K562 (cell line): ENCODE data around the gene CROCC2. TPM values are rescaled to one million over a fixed set of nuclear protein-coding genes. Genes with fewer than 3 reads are reported as not detected.

Experiments used
- ATAC-seq: fragments of 200-7000 bp; cut with Tn5 transposase; 3 replicates; pipeline ENCODE4 v1.9.1; 2020; ENCODE audit warnings: moderate library complexity
- BruUV-seq: library from RNA; stranded (reverse); fragments of 400-500 nt; replicated peaks from 2 replicates; lab custom pipeline; 2021; lab: Mats Ljungman, UMichigan
- CTCF ChIA-PET: fragments of 300-600 bp; formaldehyde crosslinking; extraction: SDS; loops from one replicate; lab custom pipeline; 2021; ENCODE audit warnings: low intra/inter-chr PET ratio; lab: Yijun Ruan, JAX
- POLR2A ChIA-PET: fragments of 300-600, 350-650 bp; sonication (Branson Sonifier 250); formaldehyde crosslinking; extraction: SDS; loops from one replicate; lab custom pipeline; 2021; ENCODE audit warnings: antibody characterized with exemption, inconsistent platforms; lab: Yijun Ruan, JAX
- DNase-seq, 4 experiments: peaks; one replicate each; pipeline versions ENCODE4 v3.0.0 to v3.0.0-alpha.2; 2011 to 2018; ENCODE audit warnings: low spot score in 3 of 4, mixed read lengths in 3 of 4; ENCODE audit errors: extremely low read depth in 1 of 4
- FAIRE-seq: peaks from 2 replicates; lab custom pipeline; 2011; peaks lifted over from hg19 to GRCh38; lab: Jason Lieb, UNC
- H2AFZ ChIP-seq: 2 replicates; pipeline ENCODE4 v1.6.0; 2011; ENCODE audit warnings: low read depth, low read length, control low read depth, inconsistent platforms
- H3K27ac ChIP-seq: fragments of 200-600 bp; 3 replicates; pipeline ENCODE4 v1.8.0; 2011; ENCODE audit warnings: low read depth, mild to moderate bottlenecking, control low read depth, inconsistent platforms, low read length, moderate library complexity, mixed read lengths; ENCODE audit errors: extremely low read depth
- H3K27me3 ChIP-seq, 2 experiments: fragments of 300-600 bp in 1 of 2; 2 replicates in 1 of 2; 3 replicates in 1 of 2; pipeline versions ENCODE4 v1.6.0 to v1.8.0; 2011; ENCODE audit warnings: inconsistent platforms in 2 of 2, low read length in 2 of 2, mild to moderate bottlenecking in 1 of 2, mixed read lengths in 1 of 2, moderate library complexity in 1 of 2; ENCODE audit not compliant: control insufficient read depth in 2 of 2, insufficient read depth in 2 of 2
- H3K36me3 ChIP-seq: fragments of 300-600 bp; 3 replicates; pipeline ENCODE4 v1.8.0; 2011; ENCODE audit warnings: mild to moderate bottlenecking, low read length, inconsistent platforms; ENCODE audit not compliant: control insufficient read depth, insufficient read depth
- H3K4me1 ChIP-seq, 2 experiments: fragments of 200-600 bp in 1 of 2; replicated peaks in 1 of 2; 2 replicates in 1 of 2; 3 replicates in 1 of 2; pipeline versions ENCODE4 v1.5.1 to v1.8.0; 2011; ENCODE audit warnings: inconsistent platforms in 2 of 2, low read length in 2 of 2, mild to moderate bottlenecking in 1 of 2, mixed read lengths in 1 of 2, moderate library complexity in 1 of 2; ENCODE audit not compliant: control insufficient read depth in 2 of 2, insufficient read depth in 2 of 2
- H3K4me2 ChIP-seq: 2 replicates; pipeline ENCODE4 v1.6.1; 2011; ENCODE audit warnings: low read length, control low read depth, inconsistent platforms, mixed read lengths; ENCODE audit not compliant: insufficient read depth
- H3K4me3 ChIP-seq: fragments of 200-600 bp; sonication (generic), shearing (Covaris generic); 2 replicates; pipeline ENCODE4 v1.5.1; 2016; ENCODE audit warnings: control low read depth, inconsistent platforms
- H3K79me2 ChIP-seq: fragments of 200-600 bp; 3 replicates; pipeline ENCODE4 v1.8.0; 2011; ENCODE audit warnings: low read length, inconsistent platforms; ENCODE audit not compliant: control insufficient read depth, insufficient read depth
- H3K9ac ChIP-seq, 2 experiments: 2 replicates each; pipeline versions ENCODE4 v1.6.0 to v1.6.1; 2011; ENCODE audit warnings: low read depth in 2 of 2, low read length in 2 of 2, control low read depth in 1 of 2, inconsistent platforms in 1 of 2, mild to moderate bottlenecking in 1 of 2, mixed read lengths in 1 of 2; ENCODE audit not compliant: insufficient read depth in 1 of 2
- H3K9me1 ChIP-seq: one replicate; pipeline ENCODE4 v1.6.0; 2011; ENCODE audit warnings: inconsistent platforms, mild to moderate bottlenecking, low read length, moderate library complexity; ENCODE audit not compliant: control insufficient read depth, insufficient read depth
- H3K9me3 ChIP-seq: replicated peaks from 2 replicates; pipeline ENCODE4 v1.5.1; 2011; ENCODE audit warnings: low read depth, low read length, inconsistent platforms; ENCODE audit not compliant: control insufficient read depth, insufficient read depth
- H4K20me1 ChIP-seq: replicated peaks from 2 replicates; pipeline ENCODE4 v1.6.1; 2011; ENCODE audit warnings: low read length, inconsistent platforms, mixed read lengths; ENCODE audit not compliant: control insufficient read depth, insufficient read depth
- THRAP3 ChIP-seq: fragments of 450-650 bp; IDR thresholded peaks from 2 replicates; pipeline ENCODE4 v1.6.1; 2016; ENCODE audit warnings: mild to moderate bottlenecking, inconsistent platforms, borderline replicate concordance
- ZNF507 ChIP-seq: conservative IDR thresholded peaks from 2 replicates; pipeline ENCODE4 v1.6.1; 2017; ENCODE audit warnings: missing genetic modification characterization, missing compliant biosample characterization
- WGBS: fragments of 100-300 bp; shearing (Covaris generic); methylation state at CpG from one replicate; pipeline ENCODE4 v1.1.6; 2016; ENCODE audit warnings: low coverage, mixed read lengths; ENCODE audit not compliant: insufficient coverage; ENCODE audit errors: missing lambda C conversion rate; 5-methylcytosine and 5-hydroxymethylcytosine counted together
- in situ Hi-C: fragments of 300-500 bp; cut with MboI; formaldehyde crosslinking; loops from 4 replicates; pipeline ENCODE4 v1.15.0; 2018; ENCODE audit warnings: inconsistent platforms, mixed read lengths
- intact Hi-C: fragments of 100-400 bp; cut with micrococcal nuclease; formaldehyde crosslinking; loops from 2 replicates; pipeline ENCODE4 v1.14.2; 2022
- polyA plus RNA-seq, 8 experiments: library from polyadenylated mRNA; depleted of rRNA in 4 of 8; stranded (reverse) in 5 of 8; unstranded in 3 of 8; fragments of >200 nt; fragmentation: Nextera tagmentation in 2 of 8; fragmentation: Illumina TruSeq in 1 of 8; extraction: Ambion mirVana in 2 of 8; extraction: Trizol in 1 of 8; gene quantifications; 2 replicates each; pipeline versions ENCODE4 v1.2.1 to v1.2.3, GENCODE V29; 2011 to 2014; ENCODE audit warnings: inconsistent platforms in 1 of 8, missing spikeins in 1 of 8
- total RNA-seq, 7 experiments: library from RNA; depleted of rRNA in 6 of 7; stranded (reverse); fragments of >200 nt in 6 of 7; fragmentation: Illumina TruSeq in 2 of 7; extraction: Trizol in 2 of 7; gene quantifications; 2 replicates each; pipeline versions ENCODE4 v1.2.1 to v1.2.3, GENCODE V29; 2011 to 2021; ENCODE audit warnings: low replicate concordance in 1 of 7
- TF ChIP-seq, protein P1 (sequence below), 2 experiments: fragments of 450-650 bp in 1 of 2; sonication (generic) in 1 of 2; formaldehyde crosslinking in 1 of 2; IDR thresholded peaks; 2 replicates each; pipeline versions ENCODE4 v1.7.1 to v1.9.0; 2016 to 2022; ENCODE audit warnings: inconsistent platforms in 1 of 2, mild to moderate bottlenecking in 1 of 2, missing genetic modification reagents in 1 of 2

The CROCC2 gene
- total and polyA plus RNA-seq, 9 of the 15 experiments (the other 6 are each of a cell fraction or from before 2014, with no cell fraction given): not detected

- ATAC-seq (no peak), FAIRE-seq (no peak), DNase-seq (no peak)
- H3K9me3 ChIP-seq: no peaks in the 10 kb centered on the region
- 0% methylated on average over 3 of the region's 3 CpGs for WGBS
- intact Hi-C loops (no loop called here), in situ Hi-C loops (no loop called here)
- POLR2A ChIA-PET: no interaction called here
- H3K4me3 ChIP-seq: no peak overlapping the region
- no peak overlapping the region for H3K27ac ChIP-seq
- H3K9me1 ChIP-seq: no peaks in the 10 kb centered on the region
- no peaks in the 10 kb centered on the region for H3K36me3 ChIP-seq
- H3K27me3 ChIP-seq: peaks cover 3 to 30% of the 10 kb centered on the region in 2 experiments; a peak in 3 of 5 replicates
- no peak overlapping the region for H2AFZ ChIP-seq
- BruUV-seq: no TSS peak
- H3K4me1 ChIP-seq: peaks cover 0 to 9% of the 10 kb centered on the region in 2 experiments; a peak in 1 of 5 replicates
- H4K20me1 ChIP-seq: no peaks in the 10 kb centered on the region
- no peaks in the 10 kb centered on the region for H3K79me2 ChIP-seq
- no peak overlapping the region for H3K9ac ChIP-seq
- TF ChIP-seq, protein P1, sequence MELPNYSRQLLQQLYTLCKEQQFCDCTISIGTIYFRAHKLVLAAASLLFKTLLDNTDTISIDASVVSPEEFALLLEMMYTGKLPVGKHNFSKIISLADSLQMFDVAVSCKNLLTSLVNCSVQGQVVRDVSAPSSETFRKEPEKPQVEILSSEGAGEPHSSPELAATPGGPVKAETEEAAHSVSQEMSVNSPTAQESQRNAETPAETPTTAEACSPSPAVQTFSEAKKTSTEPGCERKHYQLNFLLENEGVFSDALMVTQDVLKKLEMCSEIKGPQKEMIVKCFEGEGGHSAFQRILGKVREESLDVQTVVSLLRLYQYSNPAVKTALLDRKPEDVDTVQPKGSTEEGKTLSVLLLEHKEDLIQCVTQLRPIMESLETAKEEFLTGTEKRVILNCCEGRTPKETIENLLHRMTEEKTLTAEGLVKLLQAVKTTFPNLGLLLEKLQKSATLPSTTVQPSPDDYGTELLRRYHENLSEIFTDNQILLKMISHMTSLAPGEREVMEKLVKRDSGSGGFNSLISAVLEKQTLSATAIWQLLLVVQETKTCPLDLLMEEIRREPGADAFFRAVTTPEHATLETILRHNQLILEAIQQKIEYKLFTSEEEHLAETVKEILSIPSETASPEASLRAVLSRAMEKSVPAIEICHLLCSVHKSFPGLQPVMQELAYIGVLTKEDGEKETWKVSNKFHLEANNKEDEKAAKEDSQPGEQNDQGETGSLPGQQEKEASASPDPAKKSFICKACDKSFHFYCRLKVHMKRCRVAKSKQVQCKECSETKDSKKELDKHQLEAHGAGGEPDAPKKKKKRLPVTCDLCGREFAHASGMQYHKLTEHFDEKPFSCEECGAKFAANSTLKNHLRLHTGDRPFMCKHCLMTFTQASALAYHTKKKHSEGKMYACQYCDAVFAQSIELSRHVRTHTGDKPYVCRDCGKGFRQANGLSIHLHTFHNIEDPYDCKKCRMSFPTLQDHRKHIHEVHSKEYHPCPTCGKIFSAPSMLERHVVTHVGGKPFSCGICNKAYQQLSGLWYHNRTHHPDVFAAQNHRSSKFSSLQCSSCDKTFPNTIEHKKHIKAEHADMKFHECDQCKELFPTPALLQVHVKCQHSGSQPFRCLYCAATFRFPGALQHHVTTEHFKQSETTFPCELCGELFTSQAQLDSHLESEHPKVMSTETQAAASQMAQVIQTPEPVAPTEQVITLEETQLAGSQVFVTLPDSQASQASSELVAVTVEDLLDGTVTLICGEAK (IDR thresholded peaks at IDR 0.05): no peak
- TF ChIP-seq, protein P1 (CRISPR knock-in tag; IDR thresholded peaks at IDR 0.05): no peak
- TF ChIP-seq THRAP3 (no peak), ZNF507 (peak; percentile 70)
- TF ChIP-seq, all 486 proteins: peak for 1
- CTCF ChIA-PET: no interaction called here
- no peak overlapping the region for H3K4me2 ChIP-seq
Observed at GRCh38 chr2:240970104-240970503, 64.0 kb downstream of the CROCC2 start.
